ES-I3 (cell line): ENCODE measurements around the gene MXI1.
"Not testable (repeated sequence)": the region's sequence is repeated elsewhere in the genome, so short reads cannot be mapped to it uniquely, and the experiment has no call there.

Experiments used
- H3K36me3 ChIP-seq: 2 replicates; pipeline ENCODE4 v1.6.1; 2013; ENCODE audit warnings: mild to moderate bottlenecking, low read length, control low read depth, moderate library complexity; ENCODE audit not compliant: insufficient read depth
- H3K4me1 ChIP-seq: 2 replicates; pipeline ENCODE4 v1.6.1; 2013; ENCODE audit warnings: mild to moderate bottlenecking, control low read depth, low read length; ENCODE audit not compliant: insufficient read depth
- H3K9ac ChIP-seq: 2 replicates; pipeline ENCODE4 v1.6.1; 2013; ENCODE audit warnings: low read depth, mild to moderate bottlenecking, low read length, moderate library complexity
- H3K9me3 ChIP-seq: 2 replicates; pipeline ENCODE4 v1.6.1; 2013; ENCODE audit warnings: mild to moderate bottlenecking, low read length, moderate library complexity; ENCODE audit not compliant: control insufficient read depth, insufficient read depth

The MXI1 gene

DNA sequence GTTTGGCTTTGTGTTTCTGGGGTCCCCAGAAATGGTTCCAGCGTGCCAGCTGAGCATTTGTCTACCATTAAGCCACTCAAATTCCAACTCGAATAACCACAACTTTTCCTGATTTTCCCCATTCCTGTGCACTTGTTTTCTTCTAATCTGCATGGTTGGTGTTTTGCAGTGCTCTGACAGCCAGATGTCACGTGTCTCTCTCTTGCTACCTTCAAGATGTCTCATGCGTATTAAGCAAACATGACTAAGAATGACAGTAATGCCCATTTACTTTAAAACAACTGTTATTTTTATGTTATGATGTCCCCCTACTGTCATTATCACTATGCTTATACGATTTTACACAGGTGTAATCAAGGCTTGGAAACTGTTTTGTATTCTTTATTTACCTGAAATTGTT, 35.2 kb upstream of the MXI1 start:
- Histone ChIP-seq H3K4me1 (peaks cover 39% of the 10 kb centered on the region), H3K36me3 (no peaks in the 10 kb centered on the region), H3K9me3 (no peaks in the 10 kb centered on the region)

GRCh38 chr10:110174201-110174600, 33.2 kb upstream of the MXI1 start:
- Histone ChIP-seq H3K9ac (no peak overlapping the region), H3K4me1 (peaks cover 35% of the 10 kb centered on the region), H3K36me3 (no peaks in the 10 kb centered on the region), H3K9me3 (no peaks in the 10 kb centered on the region)

More for the DNA sequence above, 35.2 kb upstream of the MXI1 start:
- H3K9ac ChIP-seq, result no peak overlapping the region

GRCh38 chr10:110174816-110175215, 32.6 kb upstream of the MXI1 start:
- Histone ChIP-seq H3K36me3 (no peaks in the 10 kb centered on the region), H3K4me1 (peaks cover 30% of the 10 kb centered on the region), H3K9me3 (no peaks in the 10 kb centered on the region), H3K9ac (no peak overlapping the region)

DNA sequence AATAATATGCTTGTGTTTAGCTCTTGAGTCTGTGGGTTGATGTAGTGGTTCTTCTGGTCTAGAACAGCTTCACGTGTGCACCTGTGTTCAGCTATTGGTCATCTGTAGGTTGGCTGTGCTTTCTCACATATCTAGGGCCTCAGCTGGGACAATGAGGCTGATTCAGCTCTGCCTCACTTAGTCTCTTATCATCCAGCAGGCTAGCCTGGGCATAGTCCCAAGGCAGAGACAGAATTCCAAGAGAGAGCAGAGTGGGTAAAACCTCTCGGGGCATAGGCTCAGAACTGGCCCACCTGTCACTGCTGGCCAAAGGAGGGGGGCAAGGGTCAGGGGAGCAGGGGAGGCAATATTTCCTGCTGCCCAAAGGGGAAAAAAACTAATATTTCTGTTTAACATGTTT, 32.0 kb upstream of the MXI1 start:
- peaks cover 24% of the 10 kb centered on the region for H3K4me1 ChIP-seq
- H3K9ac ChIP-seq, result no peak overlapping the region
- H3K36me3 ChIP-seq, result no peaks in the 10 kb centered on the region
- no peaks in the 10 kb centered on the region for H3K9me3 ChIP-seq

DNA sequence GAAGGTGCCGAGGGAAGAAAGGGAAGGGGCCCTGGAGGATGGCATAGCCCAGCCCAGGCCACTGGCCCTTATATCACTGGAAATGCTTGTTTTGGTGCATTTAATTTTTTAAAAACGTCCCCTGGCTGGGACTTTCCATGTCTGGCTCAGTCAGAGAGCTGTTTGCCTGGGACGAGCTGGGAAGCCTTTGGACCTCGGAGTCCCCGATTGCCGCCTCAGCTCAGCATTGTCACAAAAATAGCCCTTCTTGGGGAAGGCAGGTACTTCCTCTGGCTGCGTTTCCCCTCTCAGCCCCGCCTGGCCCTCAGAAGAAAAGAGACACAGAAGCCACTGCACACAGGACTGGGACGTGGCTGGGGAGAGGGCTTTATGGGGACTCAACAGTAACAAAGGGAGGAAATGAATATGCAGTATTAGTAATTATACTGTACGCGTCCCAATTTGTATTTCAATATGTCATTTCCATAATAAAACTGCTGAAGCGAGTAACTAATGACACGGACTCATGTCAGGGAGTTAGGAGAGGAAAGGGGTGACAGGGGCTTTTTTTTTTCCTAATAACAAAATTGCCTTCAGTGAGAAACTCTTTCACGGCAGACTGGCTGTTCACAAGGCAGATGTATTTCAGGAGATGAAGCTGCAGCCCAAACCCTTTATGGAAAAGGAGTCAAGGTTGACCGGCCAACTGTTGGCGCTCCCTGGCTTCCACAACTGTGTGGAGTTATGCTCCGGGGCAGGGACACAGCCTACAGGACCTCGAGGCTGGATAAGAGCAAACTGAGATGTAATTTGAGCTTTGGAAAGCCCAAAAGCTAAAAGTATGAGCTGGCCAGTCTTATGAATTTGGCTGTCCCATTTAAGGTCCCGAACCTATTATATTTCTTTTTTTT, 31.0 kb upstream of the MXI1 start:
- Histone ChIP-seq H3K4me1 (peaks cover 17% of the 10 kb centered on the region), H3K9me3 (no peaks in the 10 kb centered on the region), H3K36me3 (no peaks in the 10 kb centered on the region), H3K9ac (no peak overlapping the region)

GRCh38 chr10:110179220-110179619, 28.2 kb upstream of the MXI1 start:
- Histone ChIP-seq H3K9ac (no peak overlapping the region), H3K36me3 (no peaks in the 10 kb centered on the region)

GRCh38 chr10:110181451-110181850, 26.0 kb upstream of the MXI1 start:
- no peak overlapping the region for H3K9ac ChIP-seq

More at GRCh38 chr10:110179220-110179619, 28.2 kb upstream of the MXI1 start:
- Histone ChIP-seq H3K9me3 (no peaks in the 10 kb centered on the region), H3K4me1 (peaks cover 16% of the 10 kb centered on the region)

GRCh38 chr10:110181911-110182310, 25.5 kb upstream of the MXI1 start:
- H3K9ac ChIP-seq, result no peak overlapping the region
- no peaks in the 10 kb centered on the region for H3K36me3 ChIP-seq
- H3K4me1 ChIP-seq, result no peaks in the 10 kb centered on the region
- H3K9me3 ChIP-seq, result no peaks in the 10 kb centered on the region

More at GRCh38 chr10:110181451-110181850, 26.0 kb upstream of the MXI1 start:
- Histone ChIP-seq H3K4me1 (0 out of 2 replicates have a peak, but pooled peaks cover 1% of the 10 kb centered on the region), H3K36me3 (no peaks in the 10 kb centered on the region), H3K9me3 (no peaks in the 10 kb centered on the region)

DNA sequence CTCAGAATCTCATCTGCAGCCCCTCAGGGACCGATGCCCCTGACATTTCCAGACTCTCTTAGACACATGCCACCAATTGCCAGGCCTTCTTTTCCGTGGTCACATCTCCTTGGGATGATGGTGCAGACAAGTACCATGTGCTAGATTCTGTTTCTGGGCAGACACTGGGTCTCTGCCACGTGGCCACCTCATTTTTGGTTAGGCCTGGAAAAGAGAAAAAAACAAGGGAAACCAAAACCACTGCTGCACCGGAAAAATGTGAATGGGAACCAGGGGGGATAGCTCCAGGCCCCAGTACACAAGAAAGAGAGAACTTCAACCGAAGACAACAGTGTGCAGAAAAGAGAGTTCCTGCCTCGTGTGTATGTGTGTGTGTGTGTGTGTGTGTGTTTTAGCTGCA, 23.0 kb upstream of the MXI1 start:
- no peaks in the 10 kb centered on the region for H3K4me1 ChIP-seq
- H3K9me3 ChIP-seq, result no peaks in the 10 kb centered on the region
- no peaks in the 10 kb centered on the region for H3K36me3 ChIP-seq
- no peak overlapping the region for H3K9ac ChIP-seq

GRCh38 chr10:110185646-110186182, 21.7 kb upstream of the MXI1 start:
- H3K9me3 ChIP-seq, H3K4me1 ChIP-seq, H3K9ac ChIP-seq, H3K36me3 ChIP-seq: not testable (repeated sequence)

DNA sequence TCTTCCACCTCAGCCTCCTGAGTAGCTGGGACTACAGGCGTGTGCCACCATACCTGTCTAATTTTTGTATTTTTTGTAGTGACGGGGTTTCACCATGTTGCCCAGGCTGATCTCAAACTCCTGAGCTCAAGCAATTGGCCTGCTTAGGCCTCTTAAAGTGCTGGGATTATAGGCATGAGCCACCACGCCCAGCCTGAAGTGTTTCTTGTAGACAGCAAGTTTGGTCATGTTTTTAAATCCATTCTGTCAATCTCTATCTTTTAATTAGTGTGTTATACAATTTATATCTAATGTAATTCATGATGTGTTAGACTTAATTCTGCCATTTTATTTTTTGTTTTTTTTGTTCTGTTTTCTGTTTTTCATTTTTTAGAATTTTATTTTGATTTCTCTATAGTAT, 17.2 kb upstream of the MXI1 start:
- no peaks in the 10 kb centered on the region for H3K36me3 ChIP-seq
- no peaks in the 10 kb centered on the region for H3K4me1 ChIP-seq
- no peaks in the 10 kb centered on the region for H3K9me3 ChIP-seq
- H3K9ac ChIP-seq, result no peak overlapping the region

DNA sequence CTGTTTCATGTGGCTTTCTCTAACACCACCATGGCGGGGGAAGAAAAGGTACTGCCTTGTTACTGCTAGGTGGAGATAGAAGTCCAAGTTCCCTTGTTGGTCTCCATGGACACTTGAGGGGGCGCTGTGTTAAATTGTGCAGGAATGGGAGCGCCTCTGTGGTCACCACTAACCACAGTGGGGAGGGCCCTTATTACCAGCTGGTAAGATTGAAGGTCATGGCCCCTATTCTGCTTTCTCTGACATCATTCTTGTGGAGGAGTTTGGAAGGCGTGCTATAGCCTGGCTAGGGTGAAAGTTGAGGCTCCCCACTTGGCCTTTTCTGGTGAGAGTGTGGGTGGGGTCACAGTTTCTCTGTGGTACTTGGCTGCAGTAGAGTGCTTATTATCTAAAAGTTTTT, 14.9 kb upstream of the MXI1 start:
- no peaks in the 10 kb centered on the region for H3K9me3 ChIP-seq
- no peaks in the 10 kb centered on the region for H3K4me1 ChIP-seq
- H3K36me3 ChIP-seq, result no peaks in the 10 kb centered on the region
- H3K9ac ChIP-seq, result no peak overlapping the region

DNA sequence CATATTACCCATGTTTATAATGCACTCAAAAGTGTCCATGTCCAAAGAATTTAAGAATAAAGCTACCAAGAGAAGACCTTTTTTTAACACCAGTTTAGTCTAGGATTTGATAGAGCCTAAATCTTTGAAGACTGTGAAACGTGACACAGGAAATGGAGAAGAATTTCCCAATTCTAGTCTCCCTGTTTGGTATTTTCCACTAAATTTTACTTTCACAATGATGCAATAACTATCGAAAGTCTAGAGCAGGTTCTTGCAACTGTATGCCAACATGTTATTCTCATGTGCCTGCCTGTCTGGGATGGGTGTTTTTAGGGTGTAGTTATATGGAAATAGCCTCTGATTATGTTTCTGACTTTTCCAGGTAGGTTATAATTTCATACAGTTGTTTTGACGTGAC, 6.9 kb upstream of the MXI1 start:
- Histone ChIP-seq H3K9ac (no peak overlapping the region), H3K9me3 (no peaks in the 10 kb centered on the region), H3K4me1 (0 out of 2 replicates have a peak, but pooled peaks cover under 1% of the 10 kb centered on the region), H3K36me3 (no peaks in the 10 kb centered on the region)

DNA sequence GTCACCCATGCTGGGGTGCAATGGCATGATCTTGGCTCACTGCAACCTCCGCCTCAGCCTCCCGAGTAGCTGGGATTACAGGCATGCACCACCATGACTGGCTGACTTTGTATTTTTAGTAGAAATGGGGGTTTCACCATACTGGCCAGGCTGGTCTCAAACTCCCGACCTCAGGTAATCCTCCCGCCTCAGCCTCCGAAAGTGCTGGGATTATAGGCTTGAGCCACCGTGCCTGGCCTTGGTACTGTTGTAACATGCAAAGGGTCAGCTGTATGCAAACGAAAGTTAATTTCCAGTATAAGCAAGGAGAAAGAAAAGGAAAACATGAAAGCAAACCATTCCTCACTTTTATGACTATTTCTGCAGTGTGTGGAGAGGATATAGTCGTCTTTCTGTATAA, 6.4 kb upstream of the MXI1 start:
- H3K4me1 ChIP-seq, H3K9me3 ChIP-seq, H3K36me3 ChIP-seq, H3K9ac ChIP-seq: not testable (repeated sequence)
